Neural cell (in vitro differentiated cells): Measurements from ENCODE around the gene ZBTB7C.

Source experiments
- CTCF ChIP-seq: fragments of 450-650 bp; IDR thresholded peaks from 2 replicates; pipeline ENCODE4 v1.5.1; 2014; ENCODE audit warnings: antibody characterized with exemption, mild to moderate bottlenecking, moderate library complexity; ENCODE audit not compliant: poor library complexity, severe bottlenecking
- EP300 ChIP-seq: fragments of 450-650 bp; conservative IDR thresholded peaks from 2 replicates; pipeline ENCODE4 v1.6.1; 2014; ENCODE audit warnings: antibody characterized with exemption, mild to moderate bottlenecking, moderate library complexity; ENCODE audit not compliant: poor library complexity, severe bottlenecking
- EZH2 ChIP-seq: fragments of 200-600, 300-800 bp; shearing (Covaris generic), sonication (generic); IDR thresholded peaks from 2 replicates; pipeline ENCODE4 v1.6.1; 2014; ENCODE audit warnings: antibody characterized with exemption, low read length, borderline replicate concordance, mild to moderate bottlenecking; ENCODE audit not compliant: insufficient read depth, poor library complexity, severe bottlenecking
- MXI1 ChIP-seq: fragments of 450-650 bp; conservative IDR thresholded peaks from 2 replicates; pipeline ENCODE4 v1.6.1; 2014; ENCODE audit warnings: antibody characterized with exemption, mild to moderate bottlenecking; ENCODE audit not compliant: poor library complexity, severe bottlenecking
- POLR2AphosphoS5 ChIP-seq: IDR thresholded peaks from 2 replicates; pipeline ENCODE4 v1.6.1; 2012
- RAD21 ChIP-seq: fragments of 450-650 bp; conservative IDR thresholded peaks from 2 replicates; pipeline ENCODE4 v1.6.1; 2014; ENCODE audit warnings: antibody characterized with exemption, mild to moderate bottlenecking, moderate library complexity
- REST ChIP-seq: IDR thresholded peaks from 2 replicates; pipeline ENCODE4 v1.6.1; 2012; ENCODE audit warnings: borderline replicate concordance
- SMC3 ChIP-seq: fragments of 450-650 bp; conservative IDR thresholded peaks from 2 replicates; pipeline ENCODE4 v1.6.1; 2014; ENCODE audit warnings: antibody characterized with exemption, mild to moderate bottlenecking, moderate library complexity; ENCODE audit not compliant: poor library complexity
- TAF1 ChIP-seq: IDR thresholded peaks from 2 replicates; pipeline ENCODE4 v1.6.1; 2012; ENCODE audit warnings: low read depth

GRCh38 chr18:48358868-48359267 lies 50.3 kb downstream of the ZBTB7C start:
- TF ChIP-seq POLR2AphosphoS5, result no peak
- TF ChIP-seq CTCF, result no peak
- TF ChIP-seq EZH2, result no peak
- no peak for TF ChIP-seq RAD21
- no peak for TF ChIP-seq SMC3
- no peak for TF ChIP-seq EP300
- TF ChIP-seq MXI1, result no peak
- TF ChIP-seq REST, result no peak
- TF ChIP-seq TAF1, result no peak
